ENCODE data around the gene ARID4B. TPM values are rescaled to one million over a fixed set of nuclear protein-coding genes. Genes with fewer than 3 reads are reported as not detected.

Gene ARID4B
- total RNA-seq, 2 experiments from 2014 or later: 43.3 to 45.7 TPM

GRCh38 chr1:235351898-235352297 is 23.9 kb upstream of the ARID4B start:
- ChIA-PET CTCF (no interaction called here), POLR2A (no interaction called here)
- Mint-ChIP-seq H3K9me3 (ENCODE audit: insufficient read depth) (no peaks in the 10 kb centered on the region), H3K36me3 (ENCODE audit: low read depth) (no peaks in the 10 kb centered on the region), H3K4me1 (ENCODE audit: low read depth) (no peaks in the 10 kb centered on the region), H3K4me3 (no peak overlapping the region), H3K27ac (no peak overlapping the region), H3K27me3 (ENCODE audit: low read depth) (peaks cover 4% of the 10 kb centered on the region)
- no peak for DNase-seq
- no peak for ATAC-seq

GRCh38 chr1:235351441-235351840 is 23.5 kb upstream of the ARID4B start:
- Mint-ChIP-seq H3K27ac (no peak overlapping the region), H3K4me1 (ENCODE audit: low read depth) (no peaks in the 10 kb centered on the region), H3K27me3 (ENCODE audit: low read depth) (peaks cover 4% of the 10 kb centered on the region), H3K36me3 (ENCODE audit: low read depth) (no peaks in the 10 kb centered on the region), H3K4me3 (no peak overlapping the region), H3K9me3 (ENCODE audit: insufficient read depth) (no peaks in the 10 kb centered on the region)
- ChIA-PET CTCF (no interaction called here), POLR2A (no interaction called here)
- DNase-seq (no peak), ATAC-seq (no peak)

- CTCF ChIA-PET: no interaction called here
Observed at GRCh38 chr1:235343726-235344125, 15.7 kb upstream of the ARID4B start.

GRCh38 chr1:235342471-235342870 is 14.5 kb upstream of the ARID4B start:
- ATAC-seq: no peak
- Mint-ChIP-seq H3K9me3 (ENCODE audit: insufficient read depth) (no peaks in the 10 kb centered on the region), H3K27me3 (ENCODE audit: low read depth) (no peaks in the 10 kb centered on the region), H3K27ac (no peak overlapping the region), H3K4me3 (no peak overlapping the region), H3K4me1 (ENCODE audit: low read depth) (peaks cover 3% of the 10 kb centered on the region), H3K36me3 (ENCODE audit: low read depth) (peaks cover 29% of the 10 kb centered on the region)
- no peak for DNase-seq
- CTCF ChIA-PET: interaction anchor here (0.7 to 3.7 kb wide), 2 partner anchors 74 to 606 kb away, joined by 3 to 24 read pairs; no protein-coding TSS in a partner anchor
- POLR2A ChIA-PET: no interaction called here

More at GRCh38 chr1:235343726-235344125, 15.7 kb upstream of the ARID4B start:
- POLR2A ChIA-PET: interaction anchor here (0.6 kb wide), 1 partner anchor 510 kb away, joined by 3 read pairs; no protein-coding TSS in a partner anchor
- H3K4me3 Mint-ChIP-seq: no peak overlapping the region
- no peak for ATAC-seq
- no peak for DNase-seq
- H3K36me3 Mint-ChIP-seq (ENCODE audit: low read depth): peaks cover 26% of the 10 kb centered on the region
- H3K4me1 Mint-ChIP-seq (ENCODE audit: low read depth): no peaks in the 10 kb centered on the region
- H3K27ac Mint-ChIP-seq: no peak overlapping the region
- no peaks in the 10 kb centered on the region for H3K27me3 Mint-ChIP-seq (ENCODE audit: low read depth)
- no peaks in the 10 kb centered on the region for H3K9me3 Mint-ChIP-seq (ENCODE audit: insufficient read depth)

DNA sequence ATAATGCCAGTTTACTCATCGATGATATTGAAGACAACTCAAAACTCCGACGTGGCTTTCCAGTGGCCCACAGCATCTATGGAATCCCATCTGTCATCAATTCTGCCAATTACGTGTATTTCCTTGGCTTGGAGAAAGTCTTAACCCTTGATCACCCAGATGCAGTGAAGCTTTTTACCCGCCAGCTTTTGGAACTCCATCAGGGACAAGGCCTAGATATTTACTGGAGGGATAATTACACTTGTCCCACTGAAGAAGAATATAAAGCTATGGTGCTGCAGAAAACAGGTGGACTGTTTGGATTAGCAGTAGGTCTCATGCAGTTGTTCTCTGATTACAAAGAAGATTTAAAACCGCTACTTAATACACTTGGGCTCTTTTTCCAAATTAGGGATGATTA is 14.1 kb upstream of the ARID4B start:
- ChIA-PET CTCF (interaction anchor here (0.6 to 3.7 kb wide), 5 partner anchors 16 to 606 kb away, joined by 3 to 24 read pairs (median 3); no protein-coding TSS in a partner anchor), POLR2A (interaction anchor here (0.5 kb wide), 1 partner anchor 238 kb away, joined by 3 read pairs; no protein-coding TSS in a partner anchor)
- no peak overlapping the region for H3K27ac Mint-ChIP-seq
- H3K4me1 Mint-ChIP-seq (ENCODE audit: low read depth): peaks cover 4% of the 10 kb centered on the region
- H3K4me3 Mint-ChIP-seq: no peak overlapping the region
- ATAC-seq: no peak
- no peak for DNase-seq
- no peaks in the 10 kb centered on the region for H3K27me3 Mint-ChIP-seq (ENCODE audit: low read depth)
- H3K9me3 Mint-ChIP-seq (ENCODE audit: insufficient read depth): no peaks in the 10 kb centered on the region
- H3K36me3 Mint-ChIP-seq (ENCODE audit: low read depth): peaks cover 30% of the 10 kb centered on the region

DNA sequence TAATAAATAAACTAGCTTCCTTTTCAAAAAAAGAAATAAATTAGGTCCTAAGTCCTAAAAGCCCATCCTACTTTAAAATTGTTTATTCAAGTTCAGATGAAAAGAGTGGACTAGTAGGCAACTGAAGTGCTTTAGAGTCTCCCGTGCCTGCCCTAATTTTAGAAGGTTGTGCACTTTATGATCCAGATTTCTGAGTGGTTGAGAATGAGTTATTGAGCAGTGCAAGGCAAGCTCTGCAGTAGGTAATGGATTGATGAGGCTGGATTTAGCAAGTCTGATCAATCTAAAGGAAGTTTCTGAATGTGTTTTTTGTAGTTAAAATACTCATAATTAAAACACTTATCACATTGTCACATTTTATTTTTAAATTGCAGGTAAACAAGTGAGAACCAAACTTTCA is 13.4 kb upstream of the ARID4B start:
- POLR2A ChIA-PET: interaction anchor here (0.5 to 1.1 kb wide), 3 partner anchors 12 to 77 kb away, joined by 3 to 5 read pairs (median 3); partner anchors contain the start of genes ARID4B and GGPS1

DNA sequence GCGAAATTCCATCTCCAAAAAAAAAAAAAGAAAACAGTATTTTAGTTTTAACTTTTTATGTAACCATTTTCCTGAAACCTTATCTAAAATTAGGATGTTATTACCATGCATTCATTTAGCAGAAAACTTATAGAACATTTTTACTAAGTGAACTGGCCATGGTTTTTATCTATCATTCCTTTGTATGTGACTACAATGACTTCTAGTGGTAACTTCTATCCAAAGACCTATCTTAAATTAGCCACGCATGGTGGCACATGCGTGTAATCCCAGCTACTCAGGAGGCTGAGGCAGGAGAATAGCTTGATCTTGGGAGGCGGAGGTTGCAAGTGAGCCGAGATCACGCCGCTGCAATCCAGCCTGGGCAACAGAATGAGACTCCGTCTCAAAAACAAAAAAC is 11.8 kb upstream of the ARID4B start:
- ATAC-seq: no peak
- Mint-ChIP-seq H3K36me3 (ENCODE audit: low read depth) (peaks cover 29% of the 10 kb centered on the region), H3K4me1 (ENCODE audit: low read depth) (peaks cover 17% of the 10 kb centered on the region), H3K27me3 (ENCODE audit: low read depth) (no peaks in the 10 kb centered on the region), H3K9me3 (ENCODE audit: insufficient read depth) (no peaks in the 10 kb centered on the region), H3K4me3 (no peak overlapping the region), H3K27ac (no peak overlapping the region)
- ChIA-PET POLR2A (no interaction called here), CTCF (interaction anchor here (1.2 to 3.7 kb wide), 6 partner anchors 9 to 106 kb away, joined by 3 to 24 read pairs (median 4); no protein-coding TSS in a partner anchor)
- no peak for DNase-seq

More for the DNA sequence above, 13.4 kb upstream of the ARID4B start:
- peaks cover 35% of the 10 kb centered on the region for H3K36me3 Mint-ChIP-seq (ENCODE audit: low read depth)
- H3K4me1 Mint-ChIP-seq (ENCODE audit: low read depth): peaks cover 9% of the 10 kb centered on the region
- no peak overlapping the region for H3K4me3 Mint-ChIP-seq
- ATAC-seq (no peak), DNase-seq (no peak)
- H3K27ac Mint-ChIP-seq: no peak overlapping the region
- CTCF ChIA-PET: interaction anchor here (0.6 to 3.7 kb wide), 9 partner anchors 10 to 191 kb away, joined by 3 to 24 read pairs (median 3); partner anchors contain the start of gene TBCE
- H3K9me3 Mint-ChIP-seq (ENCODE audit: insufficient read depth): no peaks in the 10 kb centered on the region
- H3K27me3 Mint-ChIP-seq (ENCODE audit: low read depth): no peaks in the 10 kb centered on the region

DNA sequence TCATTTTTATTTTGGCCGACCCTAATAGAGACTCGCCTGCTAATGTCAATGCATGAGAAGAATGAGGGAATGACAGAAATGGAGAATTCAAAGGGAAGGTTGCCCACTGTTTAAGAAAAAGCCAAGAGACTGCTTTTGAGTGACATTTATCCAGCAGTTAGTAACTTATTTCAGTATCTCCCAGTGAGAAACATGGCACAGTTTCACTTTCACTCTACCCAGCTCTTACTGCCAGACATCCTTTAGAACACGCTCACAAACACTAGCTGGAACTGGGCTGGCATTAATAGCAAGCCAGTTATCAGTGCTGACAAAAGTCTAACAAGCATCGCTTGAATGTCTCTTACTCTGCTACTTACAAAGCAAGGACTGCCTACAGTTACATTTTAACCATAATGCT is 8.9 kb upstream of the ARID4B start:
- H3K36me3 Mint-ChIP-seq (ENCODE audit: low read depth): peaks cover 17% of the 10 kb centered on the region
- peak overlapping the region; percentile 65 for H3K4me3 Mint-ChIP-seq
- H3K4me1 Mint-ChIP-seq (ENCODE audit: low read depth): peaks cover 21% of the 10 kb centered on the region
- ATAC-seq (peak; percentile 98), DNase-seq (peak; percentile 59)
- CTCF ChIA-PET: interaction anchor here (1.1 to 1.9 kb wide), 2 partner anchors 80 to 168 kb away, joined by 3 to 14 read pairs; no protein-coding TSS in a partner anchor
- no peaks in the 10 kb centered on the region for H3K9me3 Mint-ChIP-seq (ENCODE audit: insufficient read depth)
- H3K27ac Mint-ChIP-seq: peak overlapping the region; percentile 94
- POLR2A ChIA-PET: interaction anchor here (0.7 kb wide), 1 partner anchor 31 kb away, joined by 3 read pairs; the partner anchor contains the start of gene TBCE
- no peaks in the 10 kb centered on the region for H3K27me3 Mint-ChIP-seq (ENCODE audit: low read depth)

GRCh38 chr1:235331401-235331800 is 3.4 kb upstream of the ARID4B start:
- no peaks in the 10 kb centered on the region for H3K27me3 Mint-ChIP-seq (ENCODE audit: low read depth)
- ATAC-seq: no peak
- ChIA-PET POLR2A (interaction anchor here (0.6 kb wide), 1 partner anchor 36 kb away, joined by 3 read pairs; the partner anchor contains the start of gene TBCE), CTCF (interaction anchor here (1.0 to 2.7 kb wide), 5 partner anchors 9 to 85 kb away, joined by 3 to 11 read pairs (median 5); no protein-coding TSS in a partner anchor)
- H3K4me3 Mint-ChIP-seq: no peak overlapping the region
- no peaks in the 10 kb centered on the region for H3K9me3 Mint-ChIP-seq (ENCODE audit: insufficient read depth)
- no peak for DNase-seq
- no peak overlapping the region for H3K27ac Mint-ChIP-seq
- H3K36me3 Mint-ChIP-seq (ENCODE audit: low read depth): peaks cover 26% of the 10 kb centered on the region
- peaks cover 15% of the 10 kb centered on the region for H3K4me1 Mint-ChIP-seq (ENCODE audit: low read depth)

DNA sequence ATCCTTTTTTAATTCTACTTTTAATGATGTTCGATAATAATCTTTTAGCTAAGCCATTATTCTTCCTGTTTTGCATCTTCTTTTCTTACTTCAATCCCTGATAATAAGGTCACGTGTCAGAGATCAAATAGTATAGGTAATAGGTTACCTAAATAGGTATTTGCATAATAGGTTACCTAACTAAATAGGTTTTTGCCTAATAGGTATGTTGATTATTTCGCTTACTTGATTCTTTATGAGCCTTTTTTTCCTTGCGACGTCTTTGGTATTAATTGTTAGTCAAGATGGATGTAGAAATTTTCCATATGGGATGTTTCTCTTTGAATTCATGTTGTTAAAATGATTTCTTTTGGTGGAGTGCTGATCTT is 2.9 kb upstream of the ARID4B start:
- ChIA-PET CTCF (interaction anchor here (1.0 to 2.7 kb wide), 5 partner anchors 10 to 106 kb away, joined by 3 to 11 read pairs (median 5); no protein-coding TSS in a partner anchor), POLR2A (interaction anchor here (0.6 kb wide), 1 partner anchor 37 kb away, joined by 3 read pairs; the partner anchor contains the start of gene TBCE)
- H3K9me3 Mint-ChIP-seq (ENCODE audit: insufficient read depth): no peaks in the 10 kb centered on the region
- no peak overlapping the region for H3K4me3 Mint-ChIP-seq
- peaks cover 16% of the 10 kb centered on the region for H3K4me1 Mint-ChIP-seq (ENCODE audit: low read depth)
- ATAC-seq: no peak
- H3K27me3 Mint-ChIP-seq (ENCODE audit: low read depth): no peaks in the 10 kb centered on the region
- DNase-seq: no peak
- peaks cover 28% of the 10 kb centered on the region for H3K36me3 Mint-ChIP-seq (ENCODE audit: low read depth)
- H3K27ac Mint-ChIP-seq: no peak overlapping the region

GRCh38 chr1:235329139-235329902 is 1.3 kb upstream of the ARID4B start:
- ATAC-seq: peak; percentile 28
- DNase-seq: peak; percentile 75
- Mint-ChIP-seq H3K4me3 (no peak overlapping the region), H3K9me3 (ENCODE audit: insufficient read depth) (no peaks in the 10 kb centered on the region), H3K27me3 (ENCODE audit: low read depth) (no peaks in the 10 kb centered on the region), H3K4me1 (ENCODE audit: low read depth) (peaks cover 20% of the 10 kb centered on the region), H3K36me3 (ENCODE audit: low read depth) (peaks cover 35% of the 10 kb centered on the region), H3K27ac (no peak overlapping the region)
- ChIA-PET CTCF (interaction anchor here (0.6 to 2.9 kb wide), 10 partner anchors 18 to 224 kb away, joined by 3 to 12 read pairs (median 5); no protein-coding TSS in a partner anchor), POLR2A (interaction anchor here (0.8 to 3.4 kb wide), 8 partner anchors 9 to 169 kb away, joined by 3 to 21 read pairs (median 6); partner anchors contain the start of gene RBM34)
